ENCODE measurements around the gene PRSS58.

- TF ChIP-seq, protein P1, sequence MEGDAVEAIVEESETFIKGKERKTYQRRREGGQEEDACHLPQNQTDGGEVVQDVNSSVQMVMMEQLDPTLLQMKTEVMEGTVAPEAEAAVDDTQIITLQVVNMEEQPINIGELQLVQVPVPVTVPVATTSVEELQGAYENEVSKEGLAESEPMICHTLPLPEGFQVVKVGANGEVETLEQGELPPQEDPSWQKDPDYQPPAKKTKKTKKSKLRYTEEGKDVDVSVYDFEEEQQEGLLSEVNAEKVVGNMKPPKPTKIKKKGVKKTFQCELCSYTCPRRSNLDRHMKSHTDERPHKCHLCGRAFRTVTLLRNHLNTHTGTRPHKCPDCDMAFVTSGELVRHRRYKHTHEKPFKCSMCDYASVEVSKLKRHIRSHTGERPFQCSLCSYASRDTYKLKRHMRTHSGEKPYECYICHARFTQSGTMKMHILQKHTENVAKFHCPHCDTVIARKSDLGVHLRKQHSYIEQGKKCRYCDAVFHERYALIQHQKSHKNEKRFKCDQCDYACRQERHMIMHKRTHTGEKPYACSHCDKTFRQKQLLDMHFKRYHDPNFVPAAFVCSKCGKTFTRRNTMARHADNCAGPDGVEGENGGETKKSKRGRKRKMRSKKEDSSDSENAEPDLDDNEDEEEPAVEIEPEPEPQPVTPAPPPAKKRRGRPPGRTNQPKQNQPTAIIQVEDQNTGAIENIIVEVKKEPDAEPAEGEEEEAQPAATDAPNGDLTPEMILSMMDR (IDR thresholded peaks at IDR 0.05; ENCODE audit: insufficient read depth, low read depth, low read length) = no peak
- TF ChIP-seq EZH2 (IDR thresholded peaks at IDR 0.05; ENCODE audit: insufficient read depth, low read length) = no peak
Observed at GRCh38 chr7:142231716-142232115, 26.1 kb downstream of the PRSS58 start.

Data from astrocyte (in vitro differentiated cells and primary cell).